GM18526 (cell line): ENCODE measurements around the gene TWNK.

Experiments used
- POLR2A ChIP-seq: IDR thresholded peaks from 3 replicates; pipeline ENCODE4 v1.6.1; 2011; ENCODE audit not compliant: insufficient read length; ENCODE audit errors: extremely low read depth

TWNK gene

DNA sequence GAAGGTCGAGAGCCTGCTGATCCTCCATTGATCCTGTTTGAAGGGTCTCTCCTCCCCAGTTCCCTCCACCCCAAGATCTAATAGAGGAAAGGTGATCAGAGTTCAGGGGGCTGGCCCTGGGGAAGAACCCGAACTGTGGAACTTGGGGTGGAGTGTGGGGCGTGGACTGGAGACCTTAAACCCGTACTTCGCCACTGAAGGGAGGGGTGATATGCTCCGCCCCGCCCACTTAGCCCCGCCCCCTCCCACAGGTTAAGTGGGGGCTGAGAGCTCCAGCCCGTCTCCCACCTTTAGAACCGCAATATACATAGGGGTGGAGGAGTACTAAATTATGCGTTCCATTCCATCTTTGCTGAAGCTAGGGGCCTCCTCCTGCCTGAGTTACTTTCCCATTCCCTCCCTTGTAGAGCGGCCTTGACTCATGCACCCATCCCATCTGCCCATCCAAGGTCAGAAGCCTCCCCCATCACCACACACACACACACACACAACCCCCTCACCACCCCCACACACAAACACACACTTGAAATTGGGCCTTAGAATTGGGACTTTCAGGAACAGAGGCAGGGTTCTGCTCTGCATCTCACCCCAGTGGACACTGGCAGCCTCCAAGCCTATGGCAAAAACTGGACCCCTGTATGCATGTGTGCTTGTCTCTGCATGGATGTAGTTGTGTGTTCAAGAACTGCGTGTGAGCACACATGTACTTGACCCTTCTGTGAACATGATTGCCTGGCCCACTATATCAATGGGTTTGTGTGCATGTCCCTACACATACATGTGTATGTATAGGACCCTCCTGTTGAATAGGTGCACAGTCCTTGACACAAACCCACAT is 17.0 kb upstream of the TWNK start:
- TF ChIP-seq POLR2A, result no peak

GRCh38 chr10:100970914-100971811 is 16.2 kb upstream of the TWNK start:
- no peak for TF ChIP-seq POLR2A

GRCh38 chr10:100972115-100972903 is 15.0 kb upstream of the TWNK start:
- TF ChIP-seq POLR2A, result no peak

- TF ChIP-seq POLR2A, result no peak
These were observed 14.3 kb upstream of the TWNK start for GRCh38 chr10:100972904-100973535.

DNA sequence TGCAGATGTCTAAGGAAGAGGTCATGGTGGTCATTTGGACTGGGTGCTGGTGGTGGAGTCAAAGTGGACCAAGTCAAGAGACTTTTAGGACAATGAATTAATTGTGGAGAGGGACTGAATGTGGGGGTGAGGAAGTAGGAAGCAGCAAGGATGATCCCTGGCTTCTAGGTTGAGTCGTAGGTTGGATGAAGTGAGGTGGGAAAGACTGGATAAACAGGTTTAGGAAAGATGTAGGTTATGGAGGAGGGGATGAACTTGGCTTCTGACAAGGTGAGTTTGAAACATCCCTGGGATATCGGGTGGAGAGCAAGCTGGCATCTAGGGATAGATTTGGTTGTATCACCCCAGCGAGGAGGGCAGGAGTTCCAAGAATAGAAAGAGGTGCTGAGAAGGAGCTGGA is 10.4 kb upstream of the TWNK start:
- no peak for TF ChIP-seq POLR2A

DNA sequence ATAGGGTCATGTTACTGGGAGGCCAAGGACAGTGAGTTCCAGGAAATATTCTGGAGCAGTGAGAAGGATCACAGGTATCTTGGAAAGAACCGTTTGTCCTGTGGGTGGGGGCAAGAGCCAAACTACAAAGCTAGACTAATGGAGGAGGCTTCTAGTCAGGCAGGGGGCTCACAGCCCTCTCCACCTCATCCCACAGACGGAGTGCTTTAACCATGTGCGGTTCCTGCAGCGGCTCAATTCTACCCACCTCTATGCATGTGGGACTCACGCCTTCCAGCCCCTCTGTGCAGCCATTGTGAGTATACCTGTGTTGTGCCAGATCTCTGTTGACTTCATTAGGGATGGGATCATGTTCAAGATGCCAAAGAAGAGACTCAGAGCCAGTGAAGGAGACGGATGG is 9.9 kb upstream of the TWNK start:
- no peak for TF ChIP-seq POLR2A

- TF ChIP-seq POLR2A, result no peak
These were observed 9.0 kb upstream of the TWNK start for GRCh38 chr10:100978121-100978900.

DNA sequence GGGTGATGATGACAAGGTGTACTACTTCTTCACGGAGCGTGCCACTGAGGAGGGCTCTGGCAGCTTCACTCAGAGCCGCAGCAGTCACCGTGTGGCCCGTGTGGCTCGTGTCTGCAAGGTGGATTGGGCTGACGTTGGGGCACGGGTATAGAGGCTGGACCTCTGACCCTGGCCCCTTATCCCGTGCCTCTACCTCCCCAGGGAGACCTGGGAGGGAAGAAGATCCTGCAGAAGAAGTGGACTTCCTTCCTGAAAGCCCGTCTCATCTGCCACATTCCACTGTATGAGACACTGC is 8.5 kb upstream of the TWNK start:
- TF ChIP-seq POLR2A, result no peak

DNA sequence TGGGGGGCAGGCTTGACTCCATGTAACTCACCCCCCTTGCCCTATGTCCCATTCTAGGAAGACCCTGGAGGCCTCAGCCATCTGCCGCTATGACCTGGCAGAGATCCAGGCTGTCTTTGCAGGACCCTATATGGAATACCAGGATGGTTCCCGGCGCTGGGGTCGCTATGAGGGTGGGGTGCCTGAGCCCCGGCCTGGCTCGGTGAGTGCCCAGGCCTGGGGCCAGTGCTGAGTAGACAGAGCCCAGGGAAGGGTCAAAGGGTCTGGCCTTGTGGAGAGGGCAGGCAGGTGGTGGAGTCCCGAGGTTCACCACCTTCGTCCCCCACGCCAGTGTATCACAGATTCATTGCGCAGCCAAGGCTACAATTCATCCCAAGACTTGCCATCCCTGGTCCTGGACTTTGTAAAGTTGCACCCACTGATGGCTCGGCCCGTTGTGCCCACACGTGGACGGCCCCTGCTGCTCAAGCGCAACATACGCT is 7.5 kb upstream of the TWNK start:
- no peak for TF ChIP-seq POLR2A

GRCh38 chr10:100980311-100980710 is 7.0 kb upstream of the TWNK start:
- TF ChIP-seq POLR2A, result no peak

GRCh38 chr10:100980711-100981110 is 6.6 kb upstream of the TWNK start:
- no peak for TF ChIP-seq POLR2A

- no peak for TF ChIP-seq POLR2A
These were observed 6.1 kb upstream of the TWNK start for GRCh38 chr10:100981178-100981772.

- TF ChIP-seq POLR2A, result no peak
These were observed 4.2 kb upstream of the TWNK start for GRCh38 chr10:100982916-100983830.
